NCI-H446 (cell line): ENCODE measurements around the gene GAPVD1.
A peak's percentile ranks its signal among the peaks of the same experiment; 100 is the strongest.
"Not testable (repeated sequence)": the region's sequence is repeated elsewhere in the genome, so short reads cannot be mapped to it uniquely, and the experiment has no call there.

Source experiments
- DNase-seq, 2 experiments: peaks; one replicate each; lab custom pipeline; 2025; lab: John Stamatoyannopoulos, UW

The GAPVD1 gene

DNA sequence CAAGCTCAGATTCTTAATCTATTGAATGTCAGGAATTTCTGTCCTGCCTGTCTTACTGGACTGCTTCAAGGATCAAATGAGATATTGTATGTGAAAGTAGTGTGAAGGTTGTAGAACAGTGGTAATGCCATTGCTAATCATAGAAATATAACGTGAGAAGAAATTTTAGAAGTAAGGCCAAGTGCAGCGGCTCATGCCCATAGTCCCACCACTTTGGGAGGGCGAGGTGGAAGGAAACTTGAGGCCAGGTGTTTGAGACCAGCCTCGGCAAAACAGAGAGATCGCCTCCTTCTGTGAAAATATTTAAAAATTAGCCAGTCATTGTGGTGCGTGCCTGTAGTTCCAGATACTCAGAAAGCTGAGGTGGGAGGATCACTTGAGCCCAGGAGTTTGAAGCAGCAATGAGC is 15.4 kb upstream of the GAPVD1 start:
- no peak for DNase-seq

DNA sequence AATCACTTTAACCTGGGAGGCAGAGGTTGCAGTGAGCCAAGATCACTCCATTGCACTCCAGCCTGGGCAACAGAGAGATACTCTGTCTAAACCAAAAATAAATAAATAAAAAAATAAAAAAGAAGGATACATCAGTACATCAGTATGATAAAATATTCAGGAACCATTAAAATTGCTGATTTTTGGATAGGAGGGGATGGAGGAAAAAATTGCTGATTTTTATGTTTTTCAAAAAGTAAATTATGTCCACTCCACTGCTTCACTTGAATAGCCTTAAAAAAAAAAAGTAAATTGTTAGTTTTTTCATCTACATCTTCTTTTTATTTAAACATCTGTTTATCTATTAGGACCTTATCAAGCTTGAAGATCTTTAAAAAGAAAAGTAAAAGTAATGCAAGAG is 7.4 kb upstream of the GAPVD1 start:
- DNase-seq, result no peak

DNA sequence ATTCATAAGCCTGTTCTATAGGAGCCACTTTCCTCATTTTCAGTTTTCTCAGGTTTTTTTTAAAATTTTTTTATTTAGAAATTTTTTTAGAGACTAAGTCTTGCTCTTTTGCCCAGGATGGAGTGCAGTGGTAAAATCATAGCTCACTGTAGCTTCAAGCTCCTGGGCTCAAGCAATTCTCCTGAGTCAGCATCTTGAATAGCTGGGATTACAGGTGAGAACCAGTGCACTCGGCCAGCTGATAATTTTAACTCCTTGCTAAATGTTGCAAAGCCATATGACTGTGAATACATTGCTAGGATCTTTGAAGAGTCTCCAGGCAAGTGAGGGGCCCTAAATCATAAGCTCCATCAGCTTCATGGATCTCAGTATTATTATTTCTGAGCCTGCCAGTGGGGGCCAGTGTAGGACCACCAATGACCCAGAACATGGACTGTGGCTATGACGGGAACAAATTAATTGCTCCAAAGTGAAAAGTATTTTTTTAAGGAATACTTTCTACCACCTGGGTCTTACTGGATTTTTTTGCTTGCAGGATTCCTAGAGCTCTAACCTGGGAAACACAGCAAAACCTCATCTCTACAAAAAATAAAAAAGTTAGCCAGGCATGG is 5.7 kb upstream of the GAPVD1 start:
- no peak for DNase-seq

DNA sequence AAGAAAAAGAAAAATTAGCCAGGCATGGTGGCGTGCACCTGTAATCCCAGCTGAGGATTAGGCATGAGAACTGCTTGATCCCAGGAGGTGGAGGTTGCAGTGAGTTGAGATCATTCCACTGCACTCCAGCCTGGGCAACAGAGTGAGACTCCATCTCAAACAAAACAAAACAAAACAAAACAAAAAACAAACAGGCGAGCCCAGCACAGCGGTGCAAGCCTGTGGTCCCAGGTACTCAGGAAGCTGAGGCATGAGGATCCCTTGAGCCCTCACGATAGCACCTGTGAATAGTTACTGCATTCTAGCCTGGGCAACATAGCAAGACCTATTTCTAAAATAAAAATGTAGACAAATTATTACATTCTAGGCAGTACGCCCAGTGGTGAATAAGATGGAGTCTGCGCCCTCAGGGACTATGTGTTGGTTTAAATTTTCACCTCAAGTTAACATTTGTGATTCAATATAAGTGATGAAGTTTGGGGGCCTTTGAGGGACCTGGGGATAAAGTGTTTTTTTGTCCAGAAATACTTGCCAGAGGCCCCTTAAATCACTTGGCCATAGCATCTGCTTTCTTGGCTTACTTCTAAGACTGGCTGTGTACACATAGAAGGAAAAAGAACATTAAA is 3.4 kb upstream of the GAPVD1 start:
- DNase-seq, result no peak

DNA sequence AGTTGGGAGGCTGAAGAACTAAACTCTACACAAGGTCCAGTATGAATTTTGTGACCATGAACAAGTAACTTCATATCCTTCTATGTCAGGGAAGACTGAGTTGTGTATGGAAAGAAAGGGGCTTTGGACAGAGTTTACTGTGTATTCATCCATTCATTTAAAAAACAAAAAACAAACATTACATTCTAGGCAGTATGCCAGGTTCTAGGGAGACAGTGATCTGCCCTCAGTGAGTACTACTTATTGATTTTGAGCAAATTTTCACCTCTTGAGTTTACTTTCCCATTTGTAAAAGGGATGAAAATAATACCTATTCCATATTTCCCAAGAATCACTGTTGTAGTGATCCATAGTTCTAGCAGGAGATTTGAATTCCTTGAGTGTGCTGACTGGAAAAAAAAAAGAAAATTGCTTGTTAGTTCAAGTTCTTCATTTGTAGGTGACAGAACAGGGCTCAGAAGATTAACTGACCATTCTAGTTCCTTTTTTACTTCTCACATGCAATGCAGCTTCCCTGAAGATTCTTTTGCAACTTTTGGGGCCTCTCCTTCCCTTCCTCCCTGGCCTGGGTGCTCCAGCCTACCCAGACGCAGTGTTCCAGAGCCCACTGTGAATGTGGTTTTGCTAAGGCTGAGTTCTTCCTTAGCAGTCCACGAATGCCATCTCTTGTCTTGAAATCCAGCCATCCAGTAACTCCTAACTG is 2.6 kb upstream of the GAPVD1 start:
- no peak for DNase-seq

DNA sequence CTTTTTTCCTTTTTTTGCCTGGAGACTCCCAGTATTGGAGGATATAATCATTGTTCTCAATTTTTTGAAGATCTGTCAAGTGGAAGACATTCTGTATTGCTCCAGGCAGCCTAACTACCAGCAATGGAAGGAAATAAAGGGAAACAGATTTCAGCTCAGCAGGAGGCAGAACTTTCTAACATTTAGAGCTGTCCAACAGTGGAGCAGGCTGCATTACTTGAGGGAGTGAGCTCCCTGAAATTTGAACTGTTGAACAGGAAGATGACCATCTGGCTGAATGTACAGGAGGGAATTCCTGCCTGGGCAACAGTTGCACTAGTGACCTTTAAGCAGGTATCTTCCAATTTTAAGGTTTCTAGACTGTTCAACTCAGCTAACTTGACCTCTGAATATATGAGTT is 1.1 kb upstream of the GAPVD1 start:
- DNase-seq, result peak; percentile 13 to 63

DNA sequence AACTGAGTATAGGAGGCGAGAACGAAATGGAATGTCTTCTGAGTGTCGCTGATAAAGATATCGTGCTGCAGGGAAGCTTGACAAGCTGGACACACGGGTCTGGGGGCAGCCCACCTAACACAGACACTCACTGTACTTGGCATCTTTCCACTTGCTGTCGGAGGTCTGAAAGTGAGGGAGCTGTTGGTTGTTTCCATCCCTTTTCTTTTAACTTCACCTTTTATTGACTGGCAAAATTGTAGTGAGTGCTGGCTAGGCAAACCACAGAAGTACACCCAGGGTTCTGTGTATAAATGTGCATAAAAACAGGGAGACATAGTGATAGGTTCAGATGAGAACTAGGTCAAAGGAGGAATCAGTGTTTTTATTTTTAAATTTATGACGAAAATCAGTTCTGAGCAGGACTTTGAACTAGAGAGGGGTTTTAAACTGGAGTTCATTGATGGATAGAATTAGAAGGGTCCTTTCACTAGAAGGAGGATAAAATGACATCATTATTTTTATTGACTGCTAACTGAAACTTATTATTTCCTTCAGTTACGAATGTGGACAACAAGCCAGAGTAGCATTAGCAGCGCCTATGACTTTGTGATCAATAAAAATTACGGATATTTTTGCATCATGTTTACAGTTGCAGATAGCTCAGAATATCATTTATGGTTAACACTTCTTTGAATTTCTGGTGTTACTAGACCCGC is 817 bp downstream of the GAPVD1 start:
- no peak for DNase-seq

DNA sequence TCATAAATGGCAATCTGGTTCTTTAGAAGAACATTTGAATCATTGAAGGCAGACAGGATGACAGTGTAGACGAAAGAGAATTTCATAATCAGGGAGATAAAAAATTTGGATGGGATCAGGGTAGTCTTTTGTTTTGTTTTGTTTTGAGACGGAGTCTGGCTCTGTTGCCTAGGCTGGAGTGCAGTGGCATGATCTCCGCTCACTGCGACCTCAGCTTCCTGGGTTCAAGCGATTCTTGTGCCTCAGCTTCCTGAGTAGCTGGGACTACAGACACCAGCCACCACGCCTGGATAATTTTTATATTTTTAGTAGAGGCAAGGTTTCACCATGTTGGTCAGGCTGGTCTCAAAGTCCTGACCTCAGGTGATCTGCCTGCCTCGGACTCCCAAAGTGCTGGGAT is 2.4 kb downstream of the GAPVD1 start:
- not testable (repeated sequence) for DNase-seq

DNA sequence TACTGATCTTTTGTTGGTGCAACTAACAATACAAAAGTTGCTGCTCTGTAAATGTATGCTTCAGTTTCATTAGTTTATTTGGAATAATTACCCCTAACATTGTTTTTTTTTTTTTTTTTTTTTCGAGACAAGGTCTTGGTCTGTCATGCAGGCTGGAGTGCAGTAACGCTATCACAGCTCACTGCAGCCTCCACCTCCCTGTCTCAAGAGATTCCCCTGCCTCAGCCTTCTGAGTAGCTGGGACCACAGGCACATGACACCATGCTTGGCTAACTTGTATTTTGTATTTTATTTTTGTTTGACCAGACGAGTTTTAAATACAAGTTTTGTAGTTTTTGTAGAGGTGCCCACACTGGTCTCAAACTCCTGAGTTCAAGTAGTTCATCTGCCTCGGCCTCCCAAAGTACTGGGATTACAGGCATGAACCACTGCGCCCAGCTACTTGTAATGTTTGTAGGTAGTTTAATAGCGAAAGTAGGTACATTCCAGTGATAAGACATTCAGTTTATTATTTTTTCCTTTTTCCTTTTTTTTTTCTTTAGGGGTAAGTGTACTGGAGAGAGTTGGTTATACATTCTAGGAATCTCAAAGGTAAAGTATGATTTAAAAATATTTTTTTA is 6.9 kb downstream of the GAPVD1 start:
- no peak for DNase-seq

DNA sequence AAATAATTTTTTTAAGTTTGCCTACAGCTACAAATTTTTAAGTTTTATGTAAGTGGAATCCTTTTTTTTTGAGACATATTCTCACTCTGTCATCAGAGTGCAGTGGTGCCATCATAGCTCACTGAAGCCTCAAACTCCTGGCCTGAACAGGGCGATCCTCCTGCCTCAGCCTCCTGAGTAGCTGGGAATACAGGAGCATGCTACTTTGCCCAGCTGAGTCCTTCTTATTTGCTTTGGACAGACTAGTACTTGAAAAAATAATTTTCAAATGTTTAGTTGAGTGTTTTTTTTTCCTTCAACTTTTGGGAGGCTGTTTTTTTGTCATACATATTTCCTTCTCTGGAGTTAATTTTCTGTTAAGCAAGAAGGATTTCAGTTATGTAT is 7.4 kb downstream of the GAPVD1 start:
- no peak for DNase-seq

DNA sequence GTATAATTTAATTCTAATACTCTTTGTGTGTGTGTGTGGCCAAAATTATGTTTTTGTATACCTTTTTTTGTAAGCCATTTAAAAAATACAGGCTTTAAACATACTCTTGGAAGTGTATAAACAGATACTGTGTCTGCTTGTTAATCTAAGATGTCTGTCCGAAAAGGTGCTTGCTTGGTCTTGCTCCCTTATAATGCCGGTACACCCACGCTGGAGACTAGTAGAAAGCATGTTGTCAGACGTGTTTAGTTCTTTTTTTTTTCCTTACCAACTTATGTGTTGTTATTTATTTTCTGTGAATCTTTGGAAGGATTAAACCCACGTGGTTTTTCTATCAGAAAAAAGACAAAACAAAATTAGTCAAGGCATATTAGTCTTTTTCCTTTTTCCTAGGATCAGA is 9.5 kb downstream of the GAPVD1 start:
- no peak for DNase-seq

DNA sequence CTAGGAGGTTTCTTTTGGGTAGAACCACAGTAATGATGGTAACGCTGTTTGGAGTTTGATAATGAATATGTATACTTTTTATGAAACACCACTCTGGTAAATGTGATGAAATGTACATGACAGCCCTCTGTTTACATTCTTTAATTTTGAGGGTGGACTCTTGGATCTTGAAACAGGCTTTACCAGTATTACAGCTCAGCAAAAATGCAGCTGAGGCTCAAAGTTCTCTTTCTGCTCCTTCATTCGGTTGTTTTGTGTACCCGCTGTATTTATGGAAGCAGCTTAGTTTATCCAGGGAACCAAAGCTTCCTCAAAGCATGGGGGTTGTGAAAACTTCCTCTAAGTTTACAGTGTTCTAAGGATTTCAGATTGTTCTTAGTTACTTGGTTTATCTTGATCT is 11.1 kb downstream of the GAPVD1 start:
- no peak for DNase-seq

DNA sequence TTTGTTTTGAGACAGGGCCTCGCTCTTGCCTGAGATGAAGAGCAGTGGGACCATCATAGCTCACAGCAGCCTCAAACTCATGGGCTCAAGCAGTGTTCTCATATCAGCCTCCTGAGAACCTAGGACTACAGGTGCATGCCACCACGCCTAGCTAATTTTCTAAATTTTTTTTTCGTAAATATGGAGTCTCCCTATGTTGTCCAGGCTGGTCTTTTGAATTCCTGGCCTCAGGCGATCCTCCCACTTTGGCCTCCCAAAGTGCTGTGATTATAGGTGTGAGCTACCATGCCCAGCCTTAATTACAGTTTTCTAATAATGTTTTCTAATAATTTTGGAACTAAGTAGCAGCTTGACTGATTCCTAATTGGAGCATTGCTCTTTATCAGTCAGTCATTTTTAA is 15.1 kb downstream of the GAPVD1 start:
- DNase-seq, result no peak

DNA sequence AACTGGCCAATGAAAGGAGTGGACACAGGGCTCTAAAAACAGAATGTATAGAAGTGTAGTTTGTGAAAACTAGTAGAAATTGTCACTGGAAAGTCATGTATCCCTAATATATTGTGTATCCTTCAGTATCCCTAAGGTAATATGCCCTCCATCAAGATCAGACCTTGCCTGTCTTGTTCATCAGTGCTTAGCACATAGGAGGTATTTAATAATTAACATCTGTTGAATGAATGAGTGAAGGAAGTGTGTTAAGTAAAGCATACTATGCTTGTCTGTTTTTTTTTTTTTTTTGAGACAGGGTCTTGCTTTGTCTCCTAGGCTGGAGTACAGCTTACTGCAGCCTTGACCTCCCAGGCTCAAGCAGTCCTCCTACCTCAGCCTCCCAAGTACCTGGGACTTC is 15.8 kb downstream of the GAPVD1 start:
- DNase-seq, result no peak

DNA sequence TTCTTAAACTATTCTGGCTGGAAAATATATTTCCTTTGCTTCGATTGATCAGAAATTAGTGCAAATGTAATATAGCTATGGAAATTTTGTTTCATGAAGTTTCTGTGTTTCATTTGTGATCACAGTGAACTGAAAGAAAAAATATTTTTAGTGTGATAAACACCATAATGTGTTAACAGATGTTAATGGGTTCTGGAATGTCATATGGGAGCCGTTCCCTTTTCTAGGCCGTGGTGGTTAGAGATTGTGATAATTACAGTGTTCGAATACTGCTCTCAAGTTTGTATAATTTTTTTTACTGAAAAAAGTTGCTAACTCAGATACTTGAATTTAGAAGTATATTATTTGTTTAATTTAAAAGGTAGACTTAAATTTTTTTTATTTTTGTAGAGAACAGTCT is 19.3 kb downstream of the GAPVD1 start:
- DNase-seq, result peak in 1 of 2 experiments; percentile 11

DNA sequence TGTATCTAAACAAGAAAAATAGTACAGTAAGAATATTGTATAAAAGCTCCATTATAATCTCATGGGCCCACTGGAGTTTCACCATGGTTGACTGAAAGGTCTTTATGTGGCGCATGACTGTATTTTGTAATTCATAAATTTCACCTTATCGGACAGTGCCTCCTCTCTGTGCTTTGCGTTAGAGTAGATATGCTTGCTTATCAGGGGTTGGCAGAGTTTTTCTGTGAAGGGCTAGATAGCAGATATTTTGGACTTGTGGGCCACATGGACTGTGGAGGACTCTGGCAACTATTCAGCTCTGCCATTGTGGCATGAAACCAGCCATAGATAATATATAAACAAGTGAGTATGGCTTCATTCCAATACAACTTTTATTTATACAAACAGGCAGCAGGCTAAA is 23.2 kb downstream of the GAPVD1 start:
- DNase-seq, result no peak

DNA sequence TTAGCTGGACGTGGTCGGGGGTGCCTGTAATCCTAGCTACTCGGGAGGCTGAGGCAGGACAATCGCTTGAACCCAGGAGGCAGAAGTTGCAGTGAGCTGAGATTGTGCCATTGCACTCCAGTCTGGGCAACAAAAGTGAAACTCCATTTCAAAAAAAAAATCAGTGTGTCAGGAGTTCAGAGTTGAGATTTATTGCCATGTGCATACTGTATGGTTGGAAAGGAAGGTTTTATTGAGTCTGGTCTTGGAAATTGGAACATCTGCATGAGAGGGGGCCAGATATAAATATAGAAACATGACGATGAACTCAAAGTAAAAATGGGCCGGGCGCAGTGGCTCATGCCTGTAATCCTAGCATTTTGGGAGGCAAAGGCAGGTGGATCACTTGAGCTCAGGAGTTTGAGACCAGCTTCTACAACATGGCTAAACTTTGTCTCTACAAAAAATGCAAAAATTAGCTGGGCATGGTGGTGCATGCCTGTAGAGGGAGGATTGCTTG is 25.4 kb downstream of the GAPVD1 start:
- DNase-seq, result not testable (repeated sequence)

DNA sequence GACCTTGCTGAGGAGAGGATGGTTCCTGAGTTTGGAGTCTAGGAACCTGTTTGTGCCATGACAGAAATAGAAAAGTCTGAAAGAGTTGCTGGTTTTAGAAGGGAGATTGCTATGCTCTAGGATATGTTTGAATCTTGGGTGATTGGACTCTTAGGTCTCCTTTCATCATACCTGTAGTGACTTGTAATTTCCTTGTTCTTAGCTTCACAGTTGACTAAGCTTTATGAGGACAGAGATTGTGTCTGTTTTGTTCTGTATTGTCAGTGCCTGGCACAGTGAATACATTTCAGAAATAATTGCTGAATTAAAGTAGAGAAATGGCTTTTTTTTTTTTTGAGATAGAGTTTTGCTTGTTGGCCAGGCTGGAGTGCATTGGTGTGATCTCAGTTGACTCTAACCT is 31.5 kb downstream of the GAPVD1 start:
- DNase-seq, result no peak

DNA sequence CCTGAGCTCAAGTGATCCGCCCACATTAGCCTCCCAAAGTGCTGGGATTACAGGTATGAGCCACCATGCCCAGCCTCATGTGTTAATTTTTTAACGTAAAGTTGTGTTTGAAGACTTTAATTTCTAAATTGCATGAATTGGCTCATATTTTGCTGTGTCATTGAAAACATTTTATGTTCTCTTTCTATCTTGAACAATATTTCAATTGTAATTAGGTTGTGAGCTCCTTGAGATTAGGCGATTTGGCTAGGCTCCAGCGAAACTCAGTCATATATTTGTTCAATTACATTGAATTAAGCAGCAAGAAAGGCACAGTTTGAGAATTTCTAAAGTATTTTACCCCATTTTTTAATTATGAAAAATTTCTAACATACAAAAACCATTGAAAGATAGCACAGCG is 34.0 kb downstream of the GAPVD1 start:
- DNase-seq, result no peak

DNA sequence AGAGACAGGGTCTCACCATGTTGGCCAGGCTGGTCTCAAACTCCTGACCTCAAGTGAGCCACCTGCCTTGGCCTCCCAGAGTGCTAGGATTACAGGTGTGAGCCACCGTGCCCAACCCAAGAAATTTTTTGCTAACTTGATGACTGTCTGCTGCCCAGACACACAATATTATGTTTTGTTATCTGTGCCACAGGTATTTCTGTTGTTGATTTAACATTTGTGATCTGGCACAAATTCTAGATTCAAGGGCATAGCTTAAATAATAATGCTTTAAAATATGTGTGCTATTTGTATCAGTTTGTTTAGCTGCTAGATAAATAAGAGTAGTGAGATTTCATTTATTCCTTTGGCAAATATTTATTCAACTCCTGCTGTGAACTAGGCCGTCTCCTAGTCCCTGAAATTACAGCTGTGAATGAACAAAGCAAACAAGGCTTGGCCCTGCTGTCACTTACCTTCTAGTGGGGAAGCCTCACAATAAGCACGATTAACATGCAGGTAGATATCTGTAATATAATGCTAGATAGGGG is 35.3 kb downstream of the GAPVD1 start:
- DNase-seq, result no peak

DNA sequence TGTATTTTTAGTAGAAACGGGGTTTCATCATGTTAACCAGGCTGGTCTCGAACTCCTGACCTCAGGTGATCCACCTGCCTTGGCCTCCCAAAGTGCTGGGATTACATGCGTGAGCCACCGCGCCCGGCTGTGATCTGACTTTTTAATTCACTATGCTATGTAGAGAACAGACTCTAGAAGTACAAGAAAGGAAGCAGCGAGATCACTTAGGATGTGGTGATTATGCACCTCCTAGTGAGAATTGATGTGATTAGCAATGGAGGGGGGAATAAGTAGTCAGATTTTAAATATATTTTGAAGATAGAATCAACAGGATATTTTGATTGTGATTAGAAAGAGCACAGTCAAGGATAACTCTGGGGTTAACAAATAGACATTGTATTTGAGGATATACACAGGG is 36.3 kb downstream of the GAPVD1 start:
- no peak for DNase-seq

DNA sequence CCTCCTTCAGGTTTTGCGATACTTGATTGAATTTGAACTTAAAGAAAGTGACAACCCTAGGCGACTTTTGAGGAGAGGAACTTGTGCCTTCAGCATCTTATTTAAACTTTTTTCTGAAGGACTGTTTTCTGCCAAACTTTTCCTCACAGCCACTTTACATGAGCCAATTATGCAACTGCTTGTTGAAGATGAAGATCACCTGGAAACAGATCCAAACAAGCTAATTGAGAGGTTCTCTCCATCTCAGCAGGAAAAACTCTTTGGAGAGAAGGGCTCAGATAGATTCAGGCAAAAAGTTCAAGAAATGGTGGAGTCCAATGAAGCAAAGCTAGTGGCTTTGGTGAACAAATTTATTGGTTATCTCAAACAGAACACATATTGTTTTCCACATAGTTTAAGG is 40.6 kb downstream of the GAPVD1 start:
- no peak for DNase-seq
